Measurements from ENCODE around the gene TAS2R19.

DNA sequence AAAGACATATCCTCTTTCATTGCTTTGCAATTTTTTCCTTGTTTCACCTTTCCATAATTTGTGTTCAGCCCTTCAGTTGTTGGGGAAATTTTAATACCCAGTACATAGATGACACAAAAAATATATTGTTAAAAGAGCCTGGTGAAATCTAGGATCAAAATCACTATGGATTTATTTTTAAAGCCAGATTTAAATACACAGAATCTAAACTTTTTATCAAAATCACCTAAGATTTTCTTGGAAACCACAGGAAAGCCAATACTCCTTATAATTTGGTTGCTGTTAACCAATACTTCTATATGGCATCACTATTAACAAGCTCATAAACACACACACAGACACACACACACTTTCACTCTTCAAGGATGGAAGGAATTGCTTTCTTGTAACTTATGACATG is 24.2 kb downstream of the TAS2R19 start, which contains the start of gene TAS2R20:
- TF ChIP-seq L3MBTL2 (conservative IDR thresholded peaks at IDR 0.05) (no peak), FOXA1 (IDR thresholded peaks at IDR 0.05) (no peak), FOXM1 (IDR thresholded peaks at IDR 0.05; ENCODE audit: borderline replicate concordance) (no peak), HDGF (IDR thresholded peaks at IDR 0.05; ENCODE audit: borderline replicate concordance) (no peak), TARDBP (IDR thresholded peaks at IDR 0.05) (no peak), FOXK2 (IDR thresholded peaks at IDR 0.05) (no peak), SUZ12 (IDR thresholded peaks at IDR 0.05) (no peak), BHLHE40 (IDR thresholded peaks at IDR 0.05; ENCODE audit: borderline replicate concordance) (no peak), ARNT (IDR thresholded peaks at IDR 0.05) (no peak), LEF1 (IDR thresholded peaks at IDR 0.05; ENCODE audit: borderline replicate concordance) (no peak), SP1 (IDR thresholded peaks at IDR 0.05) (no peak), ZNF384 (IDR thresholded peaks at IDR 0.05) (no peak)
- TF ChIP-seq, protein P1, sequence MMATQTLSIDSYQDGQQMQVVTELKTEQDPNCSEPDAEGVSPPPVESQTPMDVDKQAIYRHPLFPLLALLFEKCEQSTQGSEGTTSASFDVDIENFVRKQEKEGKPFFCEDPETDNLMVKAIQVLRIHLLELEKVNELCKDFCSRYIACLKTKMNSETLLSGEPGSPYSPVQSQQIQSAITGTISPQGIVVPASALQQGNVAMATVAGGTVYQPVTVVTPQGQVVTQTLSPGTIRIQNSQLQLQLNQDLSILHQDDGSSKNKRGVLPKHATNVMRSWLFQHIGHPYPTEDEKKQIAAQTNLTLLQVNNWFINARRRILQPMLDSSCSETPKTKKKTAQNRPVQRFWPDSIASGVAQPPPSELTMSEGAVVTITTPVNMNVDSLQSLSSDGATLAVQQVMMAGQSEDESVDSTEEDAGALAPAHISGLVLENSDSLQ (IDR thresholded peaks at IDR 0.05) = no peak
